Cardiac fibroblast (primary cell): ENCODE results near the gene MRO.

ENCODE experiments used
- DNase-seq, 2 donors: peaks; one replicate each; pipeline versions ENCODE4 v3.0.0 to v3.0.0-alpha.2; 2010; ENCODE audit warnings: low read depth in 2 of 2
- H3K4me3 ChIP-seq, 2 donors: replicated peaks in 1 of 2; 1 replicate in 1 of 2; 2 replicates in 1 of 2; pipeline ENCODE4 v1.5.1; 2011; ENCODE audit warnings: low read depth in 2 of 2, low read length in 2 of 2, mild to moderate bottlenecking in 2 of 2, moderate library complexity in 1 of 2
- CTCF ChIP-seq: IDR thresholded peaks from one replicate; pipeline ENCODE4 v1.5.1; 2011; ENCODE audit warnings: low read depth, mild to moderate bottlenecking, low read length, inconsistent platforms

MRO gene

DNA sequence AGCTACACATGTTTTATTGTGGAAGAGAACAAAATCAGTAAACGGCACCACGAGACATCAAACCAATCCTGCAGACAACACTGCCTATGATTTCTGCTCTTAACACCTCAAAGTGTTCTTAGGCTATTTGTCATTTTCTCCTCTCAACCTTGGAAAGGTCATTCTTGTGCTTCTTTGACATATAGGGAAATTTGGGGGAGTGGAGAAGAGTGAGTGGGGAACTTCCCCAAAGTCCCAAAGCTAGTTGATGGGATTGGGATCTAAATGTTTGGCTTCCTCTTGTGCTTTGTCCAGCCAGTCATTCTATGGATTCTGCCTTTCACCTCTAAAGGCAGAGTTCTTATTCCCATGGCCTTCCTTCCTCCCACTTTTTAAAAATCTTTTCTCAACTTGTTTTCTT, 5.8 kb upstream of the MRO start:
- no peak overlapping the region for H3K4me3 ChIP-seq
- DNase-seq, result no peak
- TF ChIP-seq CTCF, result no peak

DNA sequence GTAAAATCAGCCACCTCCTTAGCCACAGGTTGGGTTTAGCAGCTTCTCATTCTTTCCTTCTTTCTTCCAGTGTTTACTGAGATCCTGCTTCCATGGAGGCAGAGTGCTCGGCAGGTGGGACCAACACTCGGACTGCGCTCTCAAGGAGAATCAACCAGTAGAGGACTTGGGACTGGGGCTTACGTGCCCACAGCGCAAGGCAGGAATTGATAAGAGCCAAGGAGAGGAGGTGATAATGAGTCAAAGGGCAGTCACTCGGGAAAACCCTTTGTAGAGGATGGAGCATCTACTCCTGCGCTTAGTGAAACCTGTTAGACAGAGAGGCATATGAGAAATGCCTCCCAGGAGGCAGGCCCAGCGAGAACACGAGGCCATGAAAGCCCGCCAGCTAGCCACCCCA, 2.9 kb upstream of the MRO start:
- DNase-seq, result no peak
- TF ChIP-seq CTCF, result no peak
- H3K4me3 ChIP-seq, result no peak overlapping the region

GRCh38 chr18:50820901-50821520, 1.2 kb upstream of the MRO start:
- no peak for DNase-seq
- TF ChIP-seq CTCF, result no peak

DNA sequence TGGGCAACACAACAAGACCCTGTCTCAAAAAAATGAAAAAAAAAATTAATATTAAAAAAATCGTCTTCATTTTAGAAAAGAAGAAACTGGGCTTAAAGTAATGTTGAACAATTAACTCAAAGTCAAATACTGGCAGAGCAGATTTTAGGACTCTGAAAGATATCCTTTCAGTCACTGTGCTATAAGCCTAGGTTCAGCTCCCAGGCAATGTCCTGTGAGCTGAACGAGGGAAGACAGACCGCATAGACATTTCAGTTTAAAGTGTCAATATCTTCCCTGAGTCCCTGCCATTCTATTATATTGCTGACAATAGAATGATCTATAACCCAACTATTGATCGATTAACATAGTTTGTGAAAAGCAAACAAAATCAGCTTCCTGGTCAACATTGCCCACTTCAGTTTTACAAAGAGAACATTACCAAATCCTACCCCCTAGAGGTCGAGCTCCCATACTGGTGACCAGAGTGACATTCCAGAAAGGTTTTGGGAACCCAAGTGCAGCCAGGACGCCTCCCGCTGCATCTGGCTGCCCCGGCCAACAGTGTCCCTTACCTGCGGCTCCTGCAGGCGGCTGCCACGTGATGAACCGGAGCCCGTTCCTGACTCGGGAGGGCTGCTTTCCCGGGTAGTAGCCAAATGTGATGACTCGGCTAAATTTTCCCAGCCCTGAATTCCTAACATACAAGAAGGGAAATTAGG, 639 bp downstream of the MRO start:
- peak; percentile 22 for TF ChIP-seq CTCF
- peak overlapping the region; percentile 28 to 37 for H3K4me3 ChIP-seq
- DNase-seq, result peak; percentile 18 to 52

More at GRCh38 chr18:50820901-50821520, 1.2 kb upstream of the MRO start:
- H3K4me3 ChIP-seq, result no peak overlapping the region

- no peak overlapping the region for H3K4me3 ChIP-seq
- no peak for TF ChIP-seq CTCF
- DNase-seq, result no peak
Observed at GRCh38 chr18:50816419-50817166, 3.2 kb downstream of the MRO start.

DNA sequence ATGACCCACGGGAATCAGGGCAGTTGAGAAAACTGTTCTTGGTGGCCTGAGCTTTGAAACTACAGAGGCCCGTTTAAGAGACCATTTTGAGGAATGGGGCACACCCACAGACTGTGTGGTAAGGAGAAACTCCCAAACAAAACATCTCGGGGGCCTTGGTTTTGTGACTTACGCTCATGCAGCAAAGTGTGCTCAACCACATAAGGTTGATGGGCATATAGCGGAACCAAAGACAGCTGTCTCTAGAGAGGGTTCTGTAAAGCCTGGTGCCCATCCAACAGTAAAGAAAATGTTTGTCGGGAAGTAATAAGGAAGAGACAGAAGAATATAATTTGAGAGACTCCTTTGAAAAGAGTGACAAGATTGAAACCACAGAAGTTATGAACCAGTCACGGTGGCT, 5.4 kb downstream of the MRO start:
- no peak for DNase-seq
- TF ChIP-seq CTCF, result no peak
- no peak overlapping the region for H3K4me3 ChIP-seq
